ENCODE measurements around the gene HECTD1. TPM values are rescaled to one million over a fixed set of nuclear protein-coding genes. Genes with fewer than 3 reads are reported as not detected.
A peak's percentile ranks its signal among the peaks of the same experiment; 100 is the strongest.
"Not testable (repeated sequence)": the region's sequence is repeated elsewhere in the genome, so short reads cannot be mapped to it uniquely, and the experiment has no call there.

Gene HECTD1
- total RNA-seq, 4 donors from 2014 or later, result 188 to 251 (median 201) TPM

DNA sequence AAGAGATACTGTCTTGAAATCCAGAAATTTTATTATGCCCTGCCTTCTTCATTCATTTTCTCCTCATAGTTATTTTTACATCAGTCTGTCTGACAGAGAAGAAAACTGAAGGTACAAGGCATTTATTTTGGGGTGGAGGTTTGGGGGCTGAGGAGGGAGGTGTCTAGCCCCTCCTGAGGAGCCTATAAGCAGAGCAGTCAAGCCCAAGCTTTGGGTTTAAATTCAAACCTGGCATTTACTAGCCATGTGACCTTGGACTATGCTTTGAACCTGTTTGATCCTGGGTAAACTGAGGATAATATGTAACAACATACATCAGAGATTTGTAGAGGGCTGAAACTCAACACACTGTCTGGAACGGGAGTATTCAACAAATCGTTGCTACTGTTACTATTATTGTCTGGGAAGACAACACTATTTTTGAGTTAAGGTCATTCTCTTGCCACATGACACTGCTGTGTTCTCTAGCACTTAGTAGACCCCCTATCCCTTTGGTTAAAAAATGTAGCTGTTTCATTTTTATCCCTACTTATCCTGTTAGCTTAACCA, 115.4 kb downstream of the HECTD1 start:
- WGBS, 2 donors, result 70 to 90% methylated on average over 2 of the region's 2 CpGs
- H3K4me3 ChIP-seq (ENCODE audit: low read depth, poor library complexity, severe bottlenecking), result no peak overlapping the region
- intact Hi-C loops (cut with DNase I; ENCODE audit: low total_unique reads), result no loop called here
- peak in 1 of 2 donors; percentile 9 for DNase-seq (ENCODE audit: low spot score in 2 of 2)
- TF ChIP-seq, protein P1, sequence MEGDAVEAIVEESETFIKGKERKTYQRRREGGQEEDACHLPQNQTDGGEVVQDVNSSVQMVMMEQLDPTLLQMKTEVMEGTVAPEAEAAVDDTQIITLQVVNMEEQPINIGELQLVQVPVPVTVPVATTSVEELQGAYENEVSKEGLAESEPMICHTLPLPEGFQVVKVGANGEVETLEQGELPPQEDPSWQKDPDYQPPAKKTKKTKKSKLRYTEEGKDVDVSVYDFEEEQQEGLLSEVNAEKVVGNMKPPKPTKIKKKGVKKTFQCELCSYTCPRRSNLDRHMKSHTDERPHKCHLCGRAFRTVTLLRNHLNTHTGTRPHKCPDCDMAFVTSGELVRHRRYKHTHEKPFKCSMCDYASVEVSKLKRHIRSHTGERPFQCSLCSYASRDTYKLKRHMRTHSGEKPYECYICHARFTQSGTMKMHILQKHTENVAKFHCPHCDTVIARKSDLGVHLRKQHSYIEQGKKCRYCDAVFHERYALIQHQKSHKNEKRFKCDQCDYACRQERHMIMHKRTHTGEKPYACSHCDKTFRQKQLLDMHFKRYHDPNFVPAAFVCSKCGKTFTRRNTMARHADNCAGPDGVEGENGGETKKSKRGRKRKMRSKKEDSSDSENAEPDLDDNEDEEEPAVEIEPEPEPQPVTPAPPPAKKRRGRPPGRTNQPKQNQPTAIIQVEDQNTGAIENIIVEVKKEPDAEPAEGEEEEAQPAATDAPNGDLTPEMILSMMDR (IDR thresholded peaks at IDR 0.05), result no peak
- TF ChIP-seq POLR2A (IDR thresholded peaks at IDR 0.05), result no peak

DNA sequence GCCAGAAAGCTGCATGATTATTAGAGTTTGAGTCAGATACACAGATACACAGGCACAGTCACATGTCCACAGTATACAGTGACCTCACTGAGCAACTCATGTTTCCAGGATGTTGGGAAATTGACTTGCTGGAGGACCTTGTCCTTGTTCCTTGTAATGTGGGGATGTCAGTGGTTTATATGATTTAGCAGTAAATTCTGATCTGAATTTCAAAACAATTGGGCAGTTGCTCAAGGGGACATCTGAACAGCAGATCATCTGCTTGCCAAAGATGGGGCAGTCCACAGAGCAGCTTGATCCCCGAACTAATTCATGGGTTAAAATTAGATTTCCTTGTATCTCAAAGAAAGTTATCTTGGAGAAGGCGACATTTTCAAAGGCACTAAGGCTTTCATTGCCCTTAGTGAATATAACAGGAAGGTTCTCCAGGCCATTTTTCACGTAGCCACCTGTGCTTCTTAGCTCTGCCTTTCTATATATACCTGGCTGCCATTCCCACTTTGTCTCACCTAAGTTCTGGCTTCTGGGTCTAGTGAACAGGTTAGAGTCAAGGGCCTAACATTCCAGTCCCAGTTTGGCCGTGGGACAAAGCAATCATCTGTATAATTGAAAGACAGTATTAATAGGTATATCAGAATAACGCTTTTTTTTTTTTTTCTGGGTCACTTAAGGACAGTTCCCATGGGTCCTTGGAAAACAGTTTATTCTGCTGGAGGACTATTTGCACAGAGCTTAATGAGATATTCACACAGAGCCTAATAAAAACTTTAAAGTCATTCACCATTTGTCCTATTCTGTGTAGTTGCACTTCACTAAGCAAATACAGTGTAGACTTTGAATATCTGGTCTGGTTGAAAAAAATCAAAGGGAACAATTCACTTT, 116.5 kb downstream of the HECTD1 start:
- intact Hi-C loops (cut with DNase I; ENCODE audit: low total_unique reads), result no loop called here
- no peak overlapping the region for H3K4me3 ChIP-seq (ENCODE audit: low read depth, poor library complexity, severe bottlenecking)
- no peak for TF ChIP-seq POLR2A (IDR thresholded peaks at IDR 0.05)
- TF ChIP-seq, protein P1 (IDR thresholded peaks at IDR 0.05), result no peak
- DNase-seq (ENCODE audit: low spot score in 2 of 2), result peak; percentile 81 to 85
- WGBS, 2 donors, result 72 to 75% methylated on average over 5 of the region's 5 CpGs

DNA sequence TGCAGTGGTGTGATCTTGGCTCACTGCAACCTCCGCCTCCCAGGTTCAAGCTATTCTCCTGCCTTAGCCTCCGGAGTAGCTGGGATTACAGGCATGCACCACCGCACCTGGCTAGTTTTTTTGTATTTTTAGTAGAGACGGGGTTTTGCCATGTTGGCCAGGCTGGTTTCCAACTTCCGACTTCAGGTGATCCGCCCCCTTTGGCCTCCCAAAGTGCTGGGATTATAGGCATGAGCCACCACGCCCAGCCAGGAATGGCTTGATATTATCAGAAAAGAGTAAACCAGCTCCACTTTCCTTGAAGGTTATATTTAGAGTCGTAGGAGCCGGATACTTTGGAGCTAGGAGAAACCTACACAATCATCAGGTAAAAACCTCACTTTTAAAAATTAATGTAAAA, 121.1 kb downstream of the HECTD1 start:
- intact Hi-C loops (cut with DNase I; ENCODE audit: low total_unique reads); H3K4me3 ChIP-seq (ENCODE audit: low read depth, poor library complexity, severe bottlenecking): not testable (repeated sequence)
- 55 to 80% methylated on average over 9 of the region's 9 CpGs for WGBS, 2 donors
- peak in 1 of 2 donors; percentile 63 for DNase-seq (ENCODE audit: low spot score in 2 of 2)

DNA sequence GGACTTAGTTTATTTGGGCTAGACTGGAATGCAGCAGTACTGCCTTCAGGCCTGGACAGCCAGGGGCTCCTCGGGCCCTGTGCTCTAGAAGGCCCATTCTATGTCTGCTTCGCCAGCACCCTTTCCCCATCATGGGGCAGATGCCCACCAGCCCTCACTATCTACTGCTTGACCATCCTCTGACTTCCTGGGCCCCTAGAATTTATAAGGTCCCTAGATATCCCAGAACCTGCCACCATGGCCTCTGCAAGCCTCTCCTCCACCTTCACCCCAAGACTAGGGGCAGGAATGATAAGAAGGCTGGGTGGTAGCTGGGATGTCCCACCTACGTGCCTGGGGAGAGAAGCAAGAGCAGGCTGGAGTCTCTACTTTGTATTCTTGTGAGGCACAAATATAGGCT, 122.6 kb downstream of the HECTD1 start:
- peak in 1 of 2 donors; percentile 58 for DNase-seq (ENCODE audit: low spot score in 2 of 2)
- 94 to 97% methylated on average over 3 of the region's 3 CpGs for WGBS, 2 donors
- TF ChIP-seq, protein P1 (IDR thresholded peaks at IDR 0.05), result no peak
- no peak for TF ChIP-seq POLR2A (IDR thresholded peaks at IDR 0.05)
- intact Hi-C loops (cut with DNase I; ENCODE audit: low total_unique reads), result no loop called here
- H3K4me3 ChIP-seq (ENCODE audit: low read depth, poor library complexity, severe bottlenecking), result no peak overlapping the region

DNA sequence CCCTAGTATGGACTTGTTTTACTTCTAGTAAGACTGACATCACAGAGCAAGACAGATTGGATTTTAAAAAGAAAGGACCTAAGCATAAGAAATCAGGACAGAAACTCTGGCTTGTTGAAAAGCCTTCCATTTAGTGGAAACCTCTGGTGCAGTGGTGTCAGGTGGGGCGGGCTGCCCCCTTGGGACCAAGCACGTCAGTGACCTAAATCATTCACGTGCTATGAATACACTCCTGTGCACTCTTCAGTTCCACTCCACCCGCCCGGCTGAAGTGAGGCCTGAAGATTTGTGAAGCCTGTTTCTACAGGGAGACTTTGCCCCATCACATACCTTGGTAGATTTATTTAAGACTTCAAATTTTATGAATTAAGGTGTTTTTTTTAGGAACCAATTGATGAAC, 123.2 kb downstream of the HECTD1 start:
- WGBS, 2 donors, result 89% methylated on average over 5 of the region's 5 CpGs
- peak in 1 of 2 donors; percentile 58 for DNase-seq (ENCODE audit: low spot score in 2 of 2)
- no peak overlapping the region for H3K4me3 ChIP-seq (ENCODE audit: low read depth, poor library complexity, severe bottlenecking)
- no peak for TF ChIP-seq POLR2A (IDR thresholded peaks at IDR 0.05)
- TF ChIP-seq, protein P1 (IDR thresholded peaks at IDR 0.05), result no peak
- intact Hi-C loops (cut with DNase I; ENCODE audit: low total_unique reads), result no loop called here

DNA sequence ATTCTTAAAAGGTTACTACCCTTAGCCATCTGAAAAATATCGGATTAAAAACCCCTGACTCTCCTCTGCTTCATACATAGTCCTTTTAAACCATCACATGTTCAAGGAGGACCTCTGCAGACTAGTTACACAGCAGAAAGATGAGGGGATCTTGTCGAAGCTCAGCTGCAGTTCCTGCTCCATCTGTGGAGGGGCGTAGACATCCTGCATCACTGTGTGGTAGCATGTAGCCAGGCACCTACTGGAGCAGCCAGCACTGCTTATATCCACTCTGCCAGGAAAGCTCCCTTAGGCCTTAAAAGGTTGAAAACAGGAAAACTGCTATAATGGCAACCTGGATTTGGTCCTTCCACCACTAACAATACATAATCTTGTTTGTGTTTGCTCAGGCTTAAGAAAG, 123.8 kb downstream of the HECTD1 start:
- intact Hi-C loops (cut with DNase I; ENCODE audit: low total_unique reads), result no loop called here

More for the DNA sequence above, 123.8 kb downstream of the HECTD1 start:
- WGBS, 2 donors, result 84 to 94% methylated on average over 3 of the region's 3 CpGs
- no peak for DNase-seq (ENCODE audit: low spot score in 2 of 2)
- TF ChIP-seq POLR2A (IDR thresholded peaks at IDR 0.05), result no peak
- TF ChIP-seq, protein P1 (IDR thresholded peaks at IDR 0.05), result no peak
- no peak overlapping the region for H3K4me3 ChIP-seq (ENCODE audit: low read depth, poor library complexity, severe bottlenecking)

All from lower leg skin (tissue), 4 donors.